ENCODE results near the gene PIP4K2A.

PIP4K2A gene

DNA sequence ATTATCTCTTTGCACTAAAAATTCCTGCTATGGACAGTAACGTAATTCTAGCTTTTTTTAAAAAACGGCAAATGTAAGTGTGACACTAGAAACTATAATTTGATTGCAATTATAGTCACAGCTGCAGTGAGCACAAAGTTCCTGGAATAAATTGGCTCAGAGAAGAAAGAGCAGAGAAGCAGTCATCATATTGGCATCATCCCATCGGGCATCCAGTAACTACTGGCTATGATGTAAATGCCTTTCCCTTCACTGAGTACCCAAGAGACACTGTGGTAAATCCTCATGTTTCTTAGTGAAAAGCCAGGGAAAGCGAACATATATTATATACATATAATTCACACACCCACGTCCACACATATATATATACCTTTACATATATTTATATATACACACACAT, 43.6 kb downstream of the PIP4K2A start:
- in situ Hi-C loops (cut with HindIII; ENCODE audit: low sequenced_read_pairs) = no loop called here

DNA sequence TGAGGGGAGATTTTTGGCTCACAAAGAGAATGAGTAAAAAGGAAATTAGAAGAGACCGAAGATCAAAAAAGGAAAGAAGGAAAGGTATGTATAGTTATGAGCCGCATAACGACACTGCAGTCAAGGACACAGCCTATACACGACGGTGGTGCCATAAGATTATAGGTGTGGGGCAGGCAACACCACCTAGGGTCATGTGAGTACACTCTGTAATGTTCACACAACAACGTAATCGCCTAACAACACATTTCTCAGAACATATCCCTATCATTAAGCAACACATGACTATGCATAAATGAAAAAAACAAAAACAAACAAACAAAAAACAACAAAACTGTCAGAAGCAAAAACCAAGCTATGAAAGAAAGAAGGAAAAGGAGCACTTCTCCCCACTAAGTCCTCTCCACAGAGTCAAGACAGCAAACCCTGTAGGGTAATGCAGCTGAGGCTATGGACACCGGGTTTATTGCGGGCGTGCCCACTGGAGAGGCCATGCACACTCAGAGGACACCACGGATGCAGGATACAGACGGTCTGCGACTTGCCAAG, 45.1 kb downstream of the PIP4K2A start:
- in situ Hi-C loops (cut with HindIII; ENCODE audit: low sequenced_read_pairs) = no loop called here

DNA sequence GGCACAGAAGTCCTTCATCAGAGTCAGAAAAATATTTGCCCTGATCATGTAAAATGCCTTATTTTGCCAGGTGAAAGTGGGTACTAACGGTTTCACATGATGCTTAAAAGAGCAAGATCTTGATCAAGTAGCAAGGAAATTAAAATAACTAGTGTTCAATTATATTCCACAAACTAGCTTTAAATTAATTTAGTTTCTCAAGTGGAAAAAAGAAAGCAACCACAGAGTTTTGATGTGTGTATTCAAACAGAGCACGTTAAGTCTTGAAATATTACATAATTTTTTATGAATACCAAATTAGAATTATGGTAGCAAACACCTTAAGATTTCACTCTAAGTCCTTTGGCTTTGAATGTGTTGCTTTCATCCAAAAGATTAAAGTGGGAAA, 47.3 kb downstream of the PIP4K2A start:
- in situ Hi-C loops (cut with HindIII; ENCODE audit: low sequenced_read_pairs) = no loop called here

GRCh38 chr10:22666287-22667092, 47.9 kb downstream of the PIP4K2A start:
- in situ Hi-C loops (cut with HindIII; ENCODE audit: low sequenced_read_pairs) = no loop called here

DNA sequence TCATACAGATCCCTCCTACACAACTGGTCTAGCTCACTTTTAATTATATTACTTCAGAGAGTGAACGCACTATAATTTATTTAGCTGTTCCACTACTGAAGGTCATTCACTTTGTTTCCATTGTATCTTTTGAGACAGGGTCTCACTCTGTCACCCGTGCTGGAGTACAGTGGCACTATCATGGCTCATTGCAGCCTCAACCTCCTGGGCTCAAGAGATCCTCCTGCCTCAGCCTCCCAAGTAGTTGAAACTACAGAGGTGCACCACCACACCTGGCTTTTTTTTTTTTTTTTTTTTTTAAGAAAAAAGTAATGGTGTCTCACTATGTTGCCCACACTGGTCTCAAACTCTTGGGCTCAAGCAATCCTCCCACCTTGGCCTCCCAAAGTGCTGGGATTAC, 49.0 kb downstream of the PIP4K2A start:
- in situ Hi-C loops (cut with HindIII; ENCODE audit: low sequenced_read_pairs) = no loop called here

GRCh38 chr10:22662733-22663330, 51.5 kb downstream of the PIP4K2A start:
- in situ Hi-C loops (cut with HindIII; ENCODE audit: low sequenced_read_pairs) = no loop called here

DNA sequence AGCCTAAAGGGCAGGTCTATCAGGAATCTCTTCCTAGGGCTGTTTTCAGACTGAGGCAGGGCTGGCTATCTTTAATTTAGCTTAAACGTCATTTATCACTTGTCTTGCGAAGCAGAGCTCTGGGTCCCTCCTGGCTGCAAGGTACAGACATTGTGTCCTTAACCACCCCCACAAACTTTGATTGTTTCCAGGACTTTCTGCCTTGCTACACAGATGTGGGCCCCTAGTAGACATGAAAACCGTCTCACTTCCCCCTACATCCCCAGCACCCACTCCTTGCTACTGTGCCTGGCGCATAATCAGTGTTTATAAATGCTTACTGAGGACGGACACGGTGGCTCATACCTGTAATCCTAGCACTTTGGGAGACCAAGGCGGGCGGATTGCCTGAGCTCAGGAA, 54.5 kb downstream of the PIP4K2A start:
- in situ Hi-C loops (cut with HindIII; ENCODE audit: low sequenced_read_pairs) = no loop called here

DNA sequence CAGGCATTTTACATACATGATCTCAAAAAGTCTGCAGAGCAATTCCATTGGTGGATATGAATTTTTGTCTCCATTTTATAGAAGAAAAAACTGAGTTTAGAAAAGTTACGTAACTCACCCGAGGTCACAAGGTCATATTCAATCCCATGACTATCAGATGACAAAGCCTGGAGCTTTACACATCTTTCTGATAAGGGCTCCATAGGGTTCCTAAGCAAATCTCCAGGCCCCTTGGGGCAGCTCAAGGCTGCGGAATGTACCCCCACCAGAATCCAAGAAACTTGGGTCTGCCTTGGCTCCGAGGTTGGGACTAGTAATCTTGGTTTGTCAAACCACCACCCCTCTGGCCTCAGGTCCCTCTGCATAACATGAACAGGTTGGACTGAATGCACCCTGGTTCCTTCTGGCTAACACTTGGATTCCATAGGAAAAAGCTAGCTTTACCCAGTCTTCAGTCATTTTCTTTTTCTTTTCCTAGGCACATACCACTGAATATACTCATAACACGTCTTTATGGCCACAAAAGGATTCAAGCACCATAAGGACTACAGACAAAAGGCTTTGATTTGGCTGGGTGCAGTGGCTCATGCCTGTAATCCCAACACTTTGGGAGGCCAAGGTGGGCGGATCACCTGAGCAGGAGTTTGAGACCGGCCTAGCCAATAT, 55.5 kb downstream of the PIP4K2A start:
- in situ Hi-C loops (cut with HindIII; ENCODE audit: low sequenced_read_pairs) = no loop called here

- in situ Hi-C loops (cut with HindIII; ENCODE audit: low sequenced_read_pairs) = no loop called here
Measured at GRCh38 chr10:22657566-22658225, 56.7 kb downstream of the PIP4K2A start.

- in situ Hi-C loops (cut with HindIII; ENCODE audit: low sequenced_read_pairs) = no loop called here
Measured at GRCh38 chr10:22657024-22657423, 57.4 kb downstream of the PIP4K2A start.

DNA sequence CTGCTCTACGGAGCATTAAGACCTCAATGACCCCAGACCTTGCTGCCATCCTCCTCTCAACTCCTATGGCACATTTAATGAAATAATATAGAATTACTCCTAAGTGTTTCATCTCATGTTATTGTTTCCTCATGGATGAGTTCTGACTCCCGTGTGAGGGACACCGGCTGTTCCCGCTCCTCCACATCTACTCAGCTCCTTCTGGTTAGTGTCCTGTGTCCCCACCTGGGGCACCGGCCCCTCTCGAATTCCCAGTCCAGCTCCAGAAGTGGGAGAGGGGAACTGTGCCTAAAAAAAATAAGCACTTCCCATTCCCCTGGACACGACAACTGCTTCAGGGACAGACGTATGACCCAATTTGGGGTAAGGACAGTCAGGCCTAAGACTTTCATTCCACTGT, 58.3 kb downstream of the PIP4K2A start:
- in situ Hi-C loops (cut with HindIII; ENCODE audit: low sequenced_read_pairs) = no loop called here

GRCh38 chr10:22655312-22655981, 58.9 kb downstream of the PIP4K2A start:
- in situ Hi-C loops (cut with HindIII; ENCODE audit: low sequenced_read_pairs) = no loop called here

- in situ Hi-C loops (cut with HindIII; ENCODE audit: low sequenced_read_pairs) = no loop called here
Measured at GRCh38 chr10:22652988-22653481, 61.3 kb downstream of the PIP4K2A start.

DNA sequence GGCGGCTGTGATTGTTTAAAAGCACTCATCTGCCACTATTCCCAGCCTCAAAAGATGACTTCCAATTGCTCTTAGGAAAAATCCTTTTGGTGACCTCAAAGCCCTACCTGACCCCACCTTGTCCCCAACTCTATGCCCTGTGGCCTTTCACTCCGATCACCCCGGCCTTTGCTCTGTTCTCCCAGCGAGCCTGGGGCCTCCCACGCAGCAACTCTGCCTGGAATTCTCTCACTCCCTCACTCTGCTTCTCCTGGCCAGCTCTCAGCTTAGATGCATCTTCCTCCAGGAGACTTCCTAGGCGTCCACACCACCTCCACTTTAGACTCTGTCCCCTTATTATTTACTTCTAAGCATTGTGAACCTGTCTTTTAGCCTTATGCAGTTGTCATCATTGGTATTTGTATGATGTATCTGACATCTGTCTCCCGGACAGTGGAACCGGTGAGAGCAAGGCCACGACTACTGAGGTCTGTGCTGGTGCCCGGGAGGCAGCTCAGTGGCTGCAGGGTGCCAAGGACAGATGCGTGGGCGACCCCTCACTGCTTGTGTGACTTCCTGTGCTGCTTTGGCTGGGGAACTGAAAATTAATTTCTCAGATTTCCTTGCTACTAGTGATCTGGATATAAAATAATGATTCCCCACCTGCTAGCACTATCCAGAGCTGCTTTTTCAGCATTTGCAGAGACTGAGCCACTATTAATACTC, 63.0 kb downstream of the PIP4K2A start:
- in situ Hi-C loops (cut with HindIII; ENCODE audit: low sequenced_read_pairs) = no loop called here

GRCh38 chr10:22649994-22650393, 64.4 kb downstream of the PIP4K2A start:
- in situ Hi-C loops (cut with HindIII; ENCODE audit: low sequenced_read_pairs) = no loop called here

DNA sequence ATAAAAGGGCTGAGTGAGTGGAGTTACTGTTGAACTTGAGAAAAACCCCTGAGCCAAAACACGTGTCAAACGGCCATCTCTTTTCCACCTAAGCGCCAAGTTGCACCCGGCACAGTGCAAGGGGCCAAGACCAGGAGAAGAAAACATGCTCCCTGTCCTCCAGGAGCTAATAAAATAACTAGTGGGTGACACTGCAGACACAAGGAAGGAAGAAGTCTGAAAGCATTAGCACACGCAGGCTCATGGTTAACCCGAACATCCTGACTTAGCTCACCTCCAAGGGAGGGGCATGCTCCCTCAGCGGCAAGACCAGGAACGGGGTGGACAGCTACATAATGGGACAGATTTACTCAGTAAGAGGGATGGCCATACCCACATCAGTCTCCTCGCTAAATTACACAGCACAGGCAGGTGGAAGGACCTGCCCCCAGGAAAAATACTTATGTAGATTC, 65.0 kb downstream of the PIP4K2A start:
- in situ Hi-C loops (cut with HindIII; ENCODE audit: low sequenced_read_pairs) = no loop called here

DNA sequence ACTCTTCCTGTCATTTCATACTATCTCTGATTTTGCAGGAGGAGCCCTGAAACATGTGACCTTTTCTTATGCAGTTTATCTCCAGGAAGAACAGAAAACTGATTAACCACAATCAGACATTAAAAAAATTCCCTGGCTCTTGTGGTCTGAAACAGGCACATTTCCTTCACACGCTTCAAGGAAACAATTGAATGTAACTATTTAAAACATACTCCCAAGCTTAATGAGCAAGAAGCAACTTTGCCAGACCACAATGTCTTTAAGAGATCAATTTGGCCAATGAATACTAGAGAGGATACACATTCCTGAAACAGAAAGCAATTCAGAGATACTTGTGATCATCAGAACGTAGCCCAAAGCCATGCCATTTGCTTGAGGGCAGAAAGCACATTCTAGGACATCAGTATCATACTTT, 65.8 kb downstream of the PIP4K2A start:
- in situ Hi-C loops (cut with HindIII; ENCODE audit: low sequenced_read_pairs) = no loop called here

- in situ Hi-C loops (cut with HindIII; ENCODE audit: low sequenced_read_pairs) = no loop called here
Measured at GRCh38 chr10:22647244-22647643, 67.1 kb downstream of the PIP4K2A start.

- in situ Hi-C loops (cut with HindIII; ENCODE audit: low sequenced_read_pairs) = no loop called here
Measured at GRCh38 chr10:22646388-22646853, 68.0 kb downstream of the PIP4K2A start.

DNA sequence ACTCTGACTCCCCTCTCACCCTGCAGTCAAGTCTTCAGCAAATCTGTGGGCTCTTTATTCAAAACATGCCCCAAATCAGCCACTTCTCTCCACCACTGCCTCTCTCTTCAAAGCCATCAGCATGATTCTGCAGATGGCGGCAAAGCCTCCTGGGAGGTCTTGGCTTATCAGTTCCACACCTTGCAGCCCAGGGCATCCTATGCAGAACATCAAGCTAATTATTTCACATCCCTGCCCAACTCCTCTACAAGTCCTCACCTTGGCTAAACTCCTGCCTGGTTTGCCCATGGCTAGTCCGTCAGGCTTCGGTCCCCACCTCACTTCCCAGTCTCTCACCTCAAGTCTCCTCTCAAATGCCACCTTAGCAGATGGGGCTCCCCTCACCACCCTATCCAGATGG, 70.2 kb downstream of the PIP4K2A start:
- in situ Hi-C loops (cut with HindIII; ENCODE audit: low sequenced_read_pairs) = no loop called here
